HEK293T (cell line): ENCODE data around the gene DBN1.

Source experiments
- CTCF ChIA-PET: fragments of 350-600 bp; formaldehyde crosslinking; extraction: SDS; loops from one replicate; lab custom pipeline; 2021; ENCODE audit warnings: antibody characterized with exemption, inconsistent platforms; lab: Yijun Ruan, JAX
- POLR2A ChIA-PET: fragments of 350-600 bp; formaldehyde crosslinking; extraction: SDS; loops from one replicate; lab custom pipeline; 2020; ENCODE audit warnings: antibody characterized with exemption, inconsistent platforms; lab: Yijun Ruan, JAX
- DNase-seq: peaks from one replicate; pipeline ENCODE4 v3.0.0; 2012; ENCODE audit warnings: mixed read lengths; ENCODE audit errors: extremely low spot score
- ARNT ChIP-seq: fragments of 450-650 bp; IDR thresholded peaks from 2 replicates; pipeline ENCODE4 v1.6.1; 2017; ENCODE audit warnings: mild to moderate bottlenecking
- BHLHE40 ChIP-seq: fragments of 450-650 bp; IDR thresholded peaks from 2 replicates; pipeline ENCODE4 v1.6.1; 2016; ENCODE audit warnings: mild to moderate bottlenecking, moderate library complexity, borderline replicate concordance
- CTBP1 ChIP-seq: fragments of 450-650 bp; IDR thresholded peaks from 2 replicates; pipeline ENCODE4 v1.6.1; 2016; ENCODE audit warnings: borderline replicate concordance
- ELF4 ChIP-seq: fragments of 450-650 bp; IDR thresholded peaks from 2 replicates; pipeline ENCODE4 v1.6.1; 2017; ENCODE audit warnings: antibody characterized with exemption
- FOXA1 ChIP-seq: fragments of 450-650 bp; IDR thresholded peaks from 2 replicates; pipeline ENCODE4 v1.6.1; 2016; ENCODE audit warnings: mild to moderate bottlenecking
- FOXK2 ChIP-seq: fragments of 450-650 bp; IDR thresholded peaks from 2 replicates; pipeline ENCODE4 v1.6.1; 2016; ENCODE audit warnings: mild to moderate bottlenecking
- FOXM1 ChIP-seq: fragments of 450-650 bp; IDR thresholded peaks from 2 replicates; pipeline ENCODE4 v1.6.1; 2017; ENCODE audit warnings: mild to moderate bottlenecking, borderline replicate concordance
- HDGF ChIP-seq: fragments of 450-650 bp; IDR thresholded peaks from 2 replicates; pipeline ENCODE4 v1.6.1; 2017; ENCODE audit warnings: antibody characterized with exemption, borderline replicate concordance
- L3MBTL2 ChIP-seq: fragments of 450-650 bp; conservative IDR thresholded peaks from 2 replicates; pipeline ENCODE4 v1.6.1; 2016; ENCODE audit warnings: mild to moderate bottlenecking
- LEF1 ChIP-seq: fragments of 450-650 bp; IDR thresholded peaks from 2 replicates; pipeline ENCODE4 v1.6.1; 2017; ENCODE audit warnings: mild to moderate bottlenecking, borderline replicate concordance
- NFRKB ChIP-seq: fragments of 450-650 bp; IDR thresholded peaks from 2 replicates; pipeline ENCODE4 v1.6.1; 2016; ENCODE audit warnings: mild to moderate bottlenecking, moderate library complexity
- PKNOX1 ChIP-seq: fragments of 450-650 bp; IDR thresholded peaks from 2 replicates; pipeline ENCODE4 v1.6.1; 2016
- SP1 ChIP-seq: fragments of 450-650 bp; IDR thresholded peaks from 2 replicates; pipeline ENCODE4 v1.6.1; 2017
- SUZ12 ChIP-seq: fragments of 450-650 bp; IDR thresholded peaks from 2 replicates; pipeline ENCODE4 v1.6.1; 2016; ENCODE audit warnings: mild to moderate bottlenecking
- TARDBP ChIP-seq: fragments of 450-650 bp; IDR thresholded peaks from 2 replicates; pipeline ENCODE4 v1.6.1; 2016
- ZNF384 ChIP-seq: fragments of 450-650 bp; IDR thresholded peaks from 2 replicates; pipeline ENCODE4 v1.6.1; 2016

Gene DBN1

GRCh38 chr5:177515580-177515979 is 42.1 kb upstream of the DBN1 start:
- ChIA-PET CTCF (interaction anchor here (0.7 to 2.4 kb wide), 3 partner anchors 14 to 125 kb away, joined by 3 to 8 read pairs (median 3); no protein-coding TSS in a partner anchor), POLR2A (interaction anchor here (1.0 to 2.2 kb wide), 8 partner anchors 9 to 149 kb away, joined by 3 to 8 read pairs (median 5); partner anchors contain the start of genes DBN1 and PDLIM7)
- TF ChIP-seq ARNT: no peak
- no peak for TF ChIP-seq ELF4
- TF ChIP-seq FOXM1: no peak
- no peak for TF ChIP-seq NFRKB
- TF ChIP-seq SP1: no peak
- no peak for TF ChIP-seq HDGF
- no peak for TF ChIP-seq FOXA1
- no peak for TF ChIP-seq BHLHE40
- no peak for TF ChIP-seq SUZ12
- no peak for TF ChIP-seq LEF1
- no peak for TF ChIP-seq PKNOX1
- TF ChIP-seq TARDBP: no peak
- no peak for TF ChIP-seq CTBP1
- no peak for TF ChIP-seq ZNF384
- TF ChIP-seq FOXK2: no peak
- TF ChIP-seq L3MBTL2: no peak
- DNase-seq: no peak

- TF ChIP-seq FOXM1: no peak
- TF ChIP-seq SUZ12: no peak
- TF ChIP-seq FOXK2: no peak
- TF ChIP-seq ELF4: no peak
- no peak for TF ChIP-seq ZNF384
- no peak for TF ChIP-seq ARNT
- no peak for TF ChIP-seq SP1
- no peak for TF ChIP-seq HDGF
- TF ChIP-seq CTBP1: no peak
- TF ChIP-seq NFRKB: no peak
- no peak for TF ChIP-seq TARDBP
- no peak for TF ChIP-seq FOXA1
- TF ChIP-seq BHLHE40: no peak
- no peak for TF ChIP-seq L3MBTL2
- CTCF ChIA-PET: interaction anchor here (1.4 kb wide), 1 partner anchor 59 kb away, joined by 3 read pairs; no protein-coding TSS in a partner anchor
- no peak for DNase-seq
- POLR2A ChIA-PET: no interaction called here
These were observed 41.1 kb upstream of the DBN1 start for GRCh38 chr5:177514541-177514940.

GRCh38 chr5:177513500-177513899 is 40.1 kb upstream of the DBN1 start:
- TF ChIP-seq LEF1 (no peak), CTBP1 (no peak), PKNOX1 (no peak), FOXK2 (no peak), FOXA1 (no peak), ARNT (no peak), ELF4 (no peak), NFRKB (no peak), TARDBP (no peak), L3MBTL2 (no peak), FOXM1 (no peak), SP1 (no peak), HDGF (no peak), ZNF384 (no peak), BHLHE40 (no peak), SUZ12 (no peak)
- no peak for DNase-seq
- POLR2A ChIA-PET: no interaction called here
- CTCF ChIA-PET: no interaction called here

GRCh38 chr5:177512736-177513380 is 39.4 kb upstream of the DBN1 start:
- POLR2A ChIA-PET: no interaction called here
- no peak for DNase-seq
- no peak for TF ChIP-seq ELF4
- CTCF ChIA-PET: no interaction called here

- no peak for TF ChIP-seq NFRKB
- no peak for TF ChIP-seq FOXA1
- no peak for TF ChIP-seq ZNF384
- TF ChIP-seq FOXM1: no peak
- no peak for TF ChIP-seq PKNOX1
- TF ChIP-seq ELF4: no peak
- no peak for TF ChIP-seq L3MBTL2
- no peak for TF ChIP-seq TARDBP
- no peak for TF ChIP-seq BHLHE40
- TF ChIP-seq LEF1: no peak
- no peak for TF ChIP-seq CTBP1
- TF ChIP-seq HDGF: no peak
- TF ChIP-seq ARNT: no peak
- DNase-seq: no peak
- POLR2A ChIA-PET: no interaction called here
- CTCF ChIA-PET: interaction anchor here (1.5 kb wide), 2 partner anchors 11 to 55 kb away, joined by 3 to 5 read pairs; no protein-coding TSS in a partner anchor
These were observed 38.6 kb upstream of the DBN1 start for GRCh38 chr5:177511796-177512675.
